ENCODE measurements around the gene NFKBIE. TPM values are rescaled to one million over a fixed set of nuclear protein-coding genes. Genes with fewer than 3 reads are reported as not detected.

The NFKBIE gene
- total and polyA plus RNA-seq, 2 of the 13 experiments (the other 11 are each of a cell fraction or from before 2014, with no cell fraction given): 6.7 to 14.5 TPM

- TF ChIP-seq TBX3 (IDR thresholded peaks at IDR 0.05; ENCODE audit: borderline replicate concordance) (no peak), ETV5 (CRISPR knock-in tag; IDR thresholded peaks at IDR 0.05; ENCODE audit: borderline replicate concordance) (peak; percentile 11; the same call in 1 of the 2 replicates), ZNF646 (CRISPR knock-in tag; IDR thresholded peaks at IDR 0.05) (no peak), JDP2 (CRISPR knock-in tag; IDR thresholded peaks at IDR 0.05; ENCODE audit: borderline replicate concordance) (no peak), IKZF5 (CRISPR knock-in tag; IDR thresholded peaks at IDR 0.05) (peak; percentile 68; the same call in 1 of the 2 replicates), TMF1 (CRISPR knock-in tag; IDR thresholded peaks at IDR 0.05; ENCODE audit: low read depth) (no peak), ZBTB40 (IDR thresholded peaks at IDR 0.05) (no peak), ZBTB40 (CRISPR knock-in tag; IDR thresholded peaks at IDR 0.05) (no peak), ZNF724P (CRISPR knock-in tag; IDR thresholded peaks at IDR 0.05; ENCODE audit: borderline replicate concordance) (no peak), ZNF326 (CRISPR knock-in tag; IDR thresholded peaks at IDR 0.05; ENCODE audit: borderline replicate concordance) (no peak)
Measured at GRCh38 chr6:44234101-44235025, 31.0 kb downstream of the NFKBIE start (continued).

All from HepG2 (cell line).